Sigmoid colon (tissue), 4 donors: ENCODE data around the gene MACF1.

Experiments
- CTCF ChIP-seq, 4 experiments: fragments of 450-650 bp in 3 of 4; fragments of 200-600 bp in 1 of 4; IDR thresholded peaks; one replicate each; pipeline ENCODE4 v1.5.1; 2016 to 2019; ENCODE audit warnings: antibody characterized with exemption in 4 of 4, mild to moderate bottlenecking in 3 of 4, moderate library complexity in 2 of 4
- POLR2A ChIP-seq, 2 donors: fragments of 450-650 bp; IDR thresholded peaks; one replicate each; pipeline ENCODE4 v1.6.1; 2016; ENCODE audit warnings: antibody characterized with exemption in 2 of 2, mild to moderate bottlenecking in 2 of 2, moderate library complexity in 2 of 2
- POLR2AphosphoS5 ChIP-seq, 4 donors: sonication (generic); formaldehyde crosslinking; IDR thresholded peaks; one replicate each; pipeline ENCODE4 v1.6.1; 2017; ENCODE audit warnings: antibody characterized with exemption in 4 of 4

GRCh38 chr1:39205102-39205780, 746 bp downstream of the MACF1 start:
- no peak for TF ChIP-seq CTCF (IDR thresholded peaks at IDR 0.05)
- TF ChIP-seq POLR2AphosphoS5 (IDR thresholded peaks at IDR 0.05), result peak in 1 of 4 donors; percentile 30
- TF ChIP-seq POLR2A (IDR thresholded peaks at IDR 0.05), result no peak
